H9 (cell line): ENCODE results near the gene IGFL1. TPM values are rescaled to one million over a fixed set of nuclear protein-coding genes. Genes with fewer than 3 reads are reported as not detected.

Experiments used
- DNase-seq: peaks from one replicate; pipeline ENCODE4 v3.0.0-alpha.2; 2017
- H2AFZ ChIP-seq: one replicate; pipeline ENCODE4 v1.6.1; 2013; ENCODE audit warnings: mild to moderate bottlenecking, low read length, control low read depth, moderate library complexity
- H2AK5ac ChIP-seq: 2 replicates; pipeline ENCODE4 v1.6.1; 2013; ENCODE audit warnings: low read length, control low read depth, mixed read lengths; ENCODE audit not compliant: insufficient read length
- H2BK120ac ChIP-seq: one replicate; pipeline ENCODE4 v1.6.1; 2013; ENCODE audit warnings: low read depth, mild to moderate bottlenecking, low read length, control low read depth, inconsistent platforms; ENCODE audit not compliant: poor library complexity, severe bottlenecking
- H2BK12ac ChIP-seq: 2 replicates; pipeline ENCODE4 v1.6.1; 2013; ENCODE audit warnings: low read length, control low read depth, mixed read lengths, low read depth; ENCODE audit not compliant: insufficient read length
- H2BK15ac ChIP-seq: 2 replicates; pipeline ENCODE4 v1.6.1; 2013; ENCODE audit warnings: low read depth, low read length, control low read depth
- H2BK20ac ChIP-seq: one replicate; pipeline ENCODE4 v1.6.1; 2013; ENCODE audit warnings: low read depth, mild to moderate bottlenecking, low read length, control low read depth, inconsistent platforms; ENCODE audit not compliant: poor library complexity, severe bottlenecking
- H2BK5ac ChIP-seq: 2 replicates; pipeline ENCODE4 v1.6.1; 2013; ENCODE audit warnings: low read length, control low read depth, mixed read lengths; ENCODE audit not compliant: insufficient read length
- H3K14ac ChIP-seq: 2 replicates; pipeline ENCODE4 v1.6.1; 2013; ENCODE audit warnings: low read length, control low read depth; ENCODE audit not compliant: insufficient read depth
- H3K18ac ChIP-seq: 2 replicates; pipeline ENCODE4 v1.6.1; 2013; ENCODE audit warnings: low read depth, mild to moderate bottlenecking, mixed read lengths, low read length, control low read depth; ENCODE audit not compliant: insufficient read length
- H3K23ac ChIP-seq: 2 replicates; pipeline ENCODE4 v1.6.1; 2013; ENCODE audit warnings: low read length, control low read depth, mixed read lengths, low read depth; ENCODE audit not compliant: insufficient read length
- H3K23me2 ChIP-seq: 2 replicates; pipeline ENCODE4 v1.6.1; 2013; ENCODE audit warnings: low read depth, mild to moderate bottlenecking, mixed read lengths, low read length, control low read depth; ENCODE audit not compliant: insufficient read length, poor library complexity, severe bottlenecking
- H3K27ac ChIP-seq: 2 replicates; pipeline ENCODE4 v1.5.1; 2013; ENCODE audit warnings: low read length, control low read depth, mixed read lengths, low read depth; ENCODE audit not compliant: insufficient read length
- H3K27me3 ChIP-seq: 2 replicates; pipeline ENCODE4 v1.6.1; 2013; ENCODE audit warnings: low read length, control low read depth, inconsistent platforms; ENCODE audit not compliant: insufficient read depth
- H3K4ac ChIP-seq: 2 replicates; pipeline ENCODE4 v1.6.1; 2013; ENCODE audit warnings: low read depth, mild to moderate bottlenecking, control low read depth, inconsistent platforms, low read length, moderate library complexity
- H3K4me1 ChIP-seq: 2 replicates; pipeline ENCODE4 v1.6.1; 2013; ENCODE audit warnings: low read length, control low read depth, inconsistent platforms; ENCODE audit not compliant: insufficient read depth
- H3K4me2 ChIP-seq: 2 replicates; pipeline ENCODE4 v1.6.1; 2013; ENCODE audit warnings: low read length, control low read depth, mixed read lengths; ENCODE audit not compliant: insufficient read length, insufficient read depth
- H3K56ac ChIP-seq: 2 replicates; pipeline ENCODE4 v1.6.1; 2013; ENCODE audit warnings: low read depth, mild to moderate bottlenecking, mixed read lengths, low read length, control low read depth; ENCODE audit not compliant: insufficient read length
- H3K79me1 ChIP-seq: 2 replicates; pipeline ENCODE4 v1.6.1; 2013; ENCODE audit warnings: low read depth, mild to moderate bottlenecking, moderate library complexity, low read length, control low read depth, inconsistent platforms; ENCODE audit not compliant: insufficient read depth, poor library complexity, severe bottlenecking
- H3K79me2 ChIP-seq: 2 replicates; pipeline ENCODE4 v1.6.1; 2013; ENCODE audit warnings: low read length, control low read depth, inconsistent platforms; ENCODE audit not compliant: insufficient read depth
- H3K9ac ChIP-seq: 2 replicates; pipeline ENCODE4 v1.6.1; 2013; ENCODE audit warnings: low read length, control low read depth, mixed read lengths; ENCODE audit not compliant: insufficient read length; ENCODE audit errors: extremely low read depth
- H3K9me3 ChIP-seq: one replicate; pipeline ENCODE4 v1.6.1; 2013; ENCODE audit warnings: low read depth, low read length, inconsistent platforms; ENCODE audit not compliant: control insufficient read depth
- H3T11ph ChIP-seq: one replicate; pipeline ENCODE4 v1.6.1; 2013; ENCODE audit warnings: mild to moderate bottlenecking, low read length, control low read depth, inconsistent platforms
- H4K20me1 ChIP-seq: one replicate; pipeline ENCODE4 v1.6.1; 2013; ENCODE audit not compliant: control insufficient read depth, insufficient read length, insufficient read depth
- H4K5ac ChIP-seq: 2 replicates; pipeline ENCODE4 v1.6.1; 2013; ENCODE audit warnings: low read depth, mild to moderate bottlenecking, mixed read lengths, low read length, control low read depth; ENCODE audit not compliant: insufficient read length
- H4K8ac ChIP-seq: replicated peaks from 2 replicates; pipeline ENCODE4 v1.6.1; 2013; ENCODE audit warnings: low read length, control low read depth, mixed read lengths, low read depth; ENCODE audit not compliant: insufficient read length
- H4K91ac ChIP-seq: 2 replicates; pipeline ENCODE4 v1.6.1; 2013; ENCODE audit warnings: low read depth, mild to moderate bottlenecking, moderate library complexity, mixed read lengths, low read length, control low read depth; ENCODE audit not compliant: insufficient read length
- H3K27ac Mint-ChIP-seq, 3 experiments: 2 replicates in 2 of 3; 3 replicates in 1 of 3; pipeline ENCODE4 v1.8.0; 2020 to 2021; ENCODE audit warnings: mixed read lengths in 3 of 3, mild to moderate bottlenecking in 1 of 3, moderate library complexity in 1 of 3
- H3K27me3 Mint-ChIP-seq: 2 replicates; pipeline ENCODE4 v1.8.0; 2021; ENCODE audit warnings: low read depth, mild to moderate bottlenecking, moderate library complexity, mixed read lengths
- H3K36me3 Mint-ChIP-seq, 3 experiments: 2 replicates in 2 of 3; 3 replicates in 1 of 3; pipeline ENCODE4 v1.8.0; 2020 to 2021; ENCODE audit warnings: low read depth in 3 of 3, mixed read lengths in 3 of 3; ENCODE audit not compliant: insufficient read depth in 1 of 3
- H3K4me1 Mint-ChIP-seq, 2 experiments: 2 replicates each; pipeline ENCODE4 v1.8.0; 2020; ENCODE audit warnings: mixed read lengths in 2 of 2
- H3K4me3 Mint-ChIP-seq, 2 experiments: 2 replicates in 1 of 2; 3 replicates in 1 of 2; pipeline ENCODE4 v1.8.0; 2020 to 2021; ENCODE audit warnings: mild to moderate bottlenecking in 2 of 2, mixed read lengths in 2 of 2, moderate library complexity in 1 of 2
- H3K9me3 Mint-ChIP-seq, 2 experiments: 2 replicates in 1 of 2; 3 replicates in 1 of 2; pipeline ENCODE4 v1.8.0; 2020; ENCODE audit warnings: mild to moderate bottlenecking in 2 of 2, mixed read lengths in 2 of 2, moderate library complexity in 1 of 2
- WGBS: extraction: QIAGEN DNeasy Blood & Tissue Kit; methylation state at CpG from one replicate; pipeline ENCODE4 v1.1.7; 2013; ENCODE audit warnings: missing lambda C conversion rate, low lambda C conversion rate, mixed read lengths; ENCODE audit not compliant: insufficient read length; ENCODE audit errors: extremely low coverage; 5-methylcytosine and 5-hydroxymethylcytosine counted together
- total RNA-seq: library from RNA; stranded (reverse); gene quantifications from 2 replicates; pipeline ENCODE4 v1.2.1, GENCODE V29; 2021
- TF ChIP-seq, protein P1 (sequence below): fragments of 200-600 bp; sonication (generic); conservative IDR thresholded peaks from 3 replicates; pipeline ENCODE4 v1.8.0; 2021; ENCODE audit warnings: antibody characterized with exemption, mild to moderate bottlenecking

Gene IGFL1
- total RNA-seq, 1 experiment from 2014 or later, result not detected

DNA sequence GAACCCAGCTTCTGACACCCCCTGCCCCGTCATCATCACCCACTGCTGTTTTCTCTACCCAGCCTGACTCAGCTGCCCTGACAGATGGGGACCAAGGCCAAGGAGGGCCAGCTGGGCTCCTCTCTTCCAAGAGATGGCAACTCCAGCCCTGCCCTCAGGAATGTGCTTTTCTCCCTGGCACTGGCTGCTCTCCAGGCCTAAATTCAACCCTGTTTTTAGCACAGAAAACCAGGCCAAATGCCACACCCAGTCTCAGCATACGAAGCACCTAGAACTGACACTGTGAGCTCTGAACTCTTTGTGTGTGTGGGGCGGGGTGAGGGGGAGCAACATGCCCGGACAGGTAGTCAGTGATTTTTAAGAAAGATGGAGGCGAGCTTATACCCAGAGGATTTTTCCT lies 23.4 kb upstream of the IGFL1 start:
- WGBS, result no CpG with 5 or more reads among the region's 5 CpGs

More for the DNA sequence above, 23.4 kb upstream of the IGFL1 start:
- H3K14ac ChIP-seq, result no peak overlapping the region
- H2BK5ac ChIP-seq, result no peak overlapping the region
- no peak overlapping the region for H3K23ac ChIP-seq
- no peaks in the 10 kb centered on the region for H3K27me3 ChIP-seq
- no peaks in the 10 kb centered on the region for H3K79me2 ChIP-seq
- H2BK15ac ChIP-seq, result no peak overlapping the region
- peaks cover 6 to 12% of the 10 kb centered on the region in 2 experiments for H3K4me1 Mint-ChIP-seq
- H2BK12ac ChIP-seq, result no peak overlapping the region
- H3K4me1 ChIP-seq, result peaks cover 4% of the 10 kb centered on the region
- no peak overlapping the region for H3K9ac ChIP-seq
- TF ChIP-seq, protein P1, sequence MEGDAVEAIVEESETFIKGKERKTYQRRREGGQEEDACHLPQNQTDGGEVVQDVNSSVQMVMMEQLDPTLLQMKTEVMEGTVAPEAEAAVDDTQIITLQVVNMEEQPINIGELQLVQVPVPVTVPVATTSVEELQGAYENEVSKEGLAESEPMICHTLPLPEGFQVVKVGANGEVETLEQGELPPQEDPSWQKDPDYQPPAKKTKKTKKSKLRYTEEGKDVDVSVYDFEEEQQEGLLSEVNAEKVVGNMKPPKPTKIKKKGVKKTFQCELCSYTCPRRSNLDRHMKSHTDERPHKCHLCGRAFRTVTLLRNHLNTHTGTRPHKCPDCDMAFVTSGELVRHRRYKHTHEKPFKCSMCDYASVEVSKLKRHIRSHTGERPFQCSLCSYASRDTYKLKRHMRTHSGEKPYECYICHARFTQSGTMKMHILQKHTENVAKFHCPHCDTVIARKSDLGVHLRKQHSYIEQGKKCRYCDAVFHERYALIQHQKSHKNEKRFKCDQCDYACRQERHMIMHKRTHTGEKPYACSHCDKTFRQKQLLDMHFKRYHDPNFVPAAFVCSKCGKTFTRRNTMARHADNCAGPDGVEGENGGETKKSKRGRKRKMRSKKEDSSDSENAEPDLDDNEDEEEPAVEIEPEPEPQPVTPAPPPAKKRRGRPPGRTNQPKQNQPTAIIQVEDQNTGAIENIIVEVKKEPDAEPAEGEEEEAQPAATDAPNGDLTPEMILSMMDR, result no peak
- no peak overlapping the region for H2BK20ac ChIP-seq
- no peak overlapping the region for H4K8ac ChIP-seq
- no peaks in the 10 kb centered on the region for H3K79me1 ChIP-seq
- peaks cover 5% of the 10 kb centered on the region for H3K9me3 ChIP-seq
- no peak overlapping the region for H3T11ph ChIP-seq
- peaks cover 14 to 21% of the 10 kb centered on the region in 2 experiments for H3K9me3 Mint-ChIP-seq
- H3K56ac ChIP-seq, result no peak overlapping the region
- H3K27me3 Mint-ChIP-seq, result peaks cover 21% of the 10 kb centered on the region
- H3K4ac ChIP-seq, result no peak overlapping the region
- no peak overlapping the region for H3K4me3 Mint-ChIP-seq
- H4K91ac ChIP-seq, result no peak overlapping the region
- H2BK120ac ChIP-seq, result no peak overlapping the region
- no peaks in the 10 kb centered on the region for H3K23me2 ChIP-seq
- H2AFZ ChIP-seq, result no peak overlapping the region
- no peak for DNase-seq
- H3K4me2 ChIP-seq, result no peak overlapping the region
- peaks cover 0 to 9% (median 0%) of the 10 kb centered on the region in 3 experiments; a peak in 4 of 7 replicates for H3K36me3 Mint-ChIP-seq
- H4K5ac ChIP-seq, result no peak overlapping the region
- peak overlapping the region; percentile 40 for H3K18ac ChIP-seq
- no peak overlapping the region for H3K27ac Mint-ChIP-seq
- no peak overlapping the region for H2AK5ac ChIP-seq
- no peak overlapping the region for H3K27ac ChIP-seq
- H4K20me1 ChIP-seq, result no peaks in the 10 kb centered on the region
